HEK293 (cell line): ENCODE data around the gene SMCHD1.

ENCODE experiments used
- CTCF ChIA-PET: fragments of 350-600 bp; formaldehyde crosslinking; extraction: SDS; loops from one replicate; lab custom pipeline; 2021; ENCODE audit warnings: antibody characterized with exemption; lab: Yijun Ruan, JAX
- POLR2A ChIA-PET: fragments of 300-600 bp; formaldehyde crosslinking; extraction: SDS; loops from one replicate; lab custom pipeline; 2020; ENCODE audit warnings: antibody characterized with exemption, inconsistent platforms; lab: Yijun Ruan, JAX
- H3K27ac ChIP-seq: fragments of 200-500 bp; sonication (Bioruptor generic); 2 replicates; pipeline ENCODE4 v1.5.1; 2014; ENCODE audit warnings: low read depth, low read length, control low read depth, inconsistent platforms; ENCODE audit errors: extremely low read depth
- H3K36me3 ChIP-seq, 2 experiments: fragments of 200-500 bp in 1 of 2; sonication (Bioruptor generic) in 1 of 2; 1 replicate in 1 of 2; 2 replicates in 1 of 2; pipeline ENCODE4 v1.5.1; 2014 to 2017; ENCODE audit warnings: inconsistent platforms in 2 of 2, low read length in 2 of 2; ENCODE audit not compliant: control insufficient read depth in 2 of 2, insufficient read depth in 1 of 2
- H3K4me1 ChIP-seq: fragments of 200-500 bp; sonication (Bioruptor generic); 2 replicates; pipeline ENCODE4 v1.5.1; 2014; ENCODE audit warnings: mild to moderate bottlenecking, low read length, inconsistent platforms; ENCODE audit not compliant: control insufficient read depth, insufficient read depth
- H3K4me3 ChIP-seq: 2 replicates; pipeline ENCODE4 v1.5.1; 2011; ENCODE audit warnings: low read depth, mild to moderate bottlenecking, control low read depth, low read length, moderate library complexity
- H3K9me3 ChIP-seq: fragments of 200-500 bp; sonication (Bioruptor generic); 2 replicates; pipeline ENCODE4 v1.5.1; 2014; ENCODE audit warnings: low read depth, low read length, inconsistent platforms; ENCODE audit not compliant: control insufficient read depth, insufficient read depth
- ATF2 ChIP-seq: fragments of 450-650 bp; formaldehyde crosslinking; IDR thresholded peaks from 2 replicates; pipeline ENCODE4 v1.5.1; 2016; ENCODE audit warnings: missing biosample characterization, missing genetic modification characterization, low read depth
- EGR2 ChIP-seq: fragments of 450-650 bp; formaldehyde crosslinking; IDR thresholded peaks from 2 replicates; pipeline ENCODE4 v1.5.1; 2016; ENCODE audit warnings: low read depth, missing biosample characterization, missing genetic modification characterization
- FEZF1 ChIP-seq: fragments of 450-650 bp; formaldehyde crosslinking; IDR thresholded peaks from 2 replicates; pipeline ENCODE4 v1.5.1; 2016; ENCODE audit warnings: missing biosample characterization, missing genetic modification characterization
- GFI1B ChIP-seq: fragments of 450-650 bp; formaldehyde crosslinking; IDR thresholded peaks from 2 replicates; pipeline ENCODE4 v1.5.1; 2016; ENCODE audit warnings: missing biosample characterization, missing genetic modification characterization
- ZBTB17 ChIP-seq: fragments of 450-650 bp; formaldehyde crosslinking; IDR thresholded peaks from 2 replicates; pipeline ENCODE4 v1.5.1; 2016; ENCODE audit warnings: missing biosample characterization, missing genetic modification characterization
- ZBTB21 ChIP-seq: fragments of 450-650 bp; formaldehyde crosslinking; IDR thresholded peaks from 2 replicates; pipeline ENCODE4 v1.5.1; 2017; ENCODE audit warnings: missing biosample characterization, missing genetic modification characterization
- ZBTB49 ChIP-seq: fragments of 450-650 bp; formaldehyde crosslinking; IDR thresholded peaks from 2 replicates; pipeline ENCODE4 v1.5.1; 2016; ENCODE audit warnings: missing biosample characterization, missing genetic modification characterization, low read depth
- ZFHX2 ChIP-seq: fragments of 450-650 bp; formaldehyde crosslinking; conservative IDR thresholded peaks from 2 replicates; pipeline ENCODE4 v1.5.1; 2016; ENCODE audit warnings: missing biosample characterization, missing genetic modification characterization
- ZNF223 ChIP-seq: fragments of 450-650 bp; formaldehyde crosslinking; IDR thresholded peaks from 2 replicates; pipeline ENCODE4 v1.5.1; 2016; ENCODE audit warnings: missing biosample characterization, missing genetic modification characterization
- ZNF302 ChIP-seq: fragments of 450-650 bp; formaldehyde crosslinking; IDR thresholded peaks from 2 replicates; pipeline ENCODE4 v1.5.1; 2016; ENCODE audit warnings: missing biosample characterization, missing genetic modification characterization, low read depth
- ZNF426 ChIP-seq: fragments of 450-650 bp; formaldehyde crosslinking; IDR thresholded peaks from 2 replicates; pipeline ENCODE4 v1.5.1; 2017; ENCODE audit warnings: missing biosample characterization, missing genetic modification characterization, mild to moderate bottlenecking, inconsistent platforms, moderate library complexity
- ZNF501 ChIP-seq: fragments of 450-650 bp; formaldehyde crosslinking; IDR thresholded peaks from 2 replicates; pipeline ENCODE4 v1.5.1; 2016; ENCODE audit warnings: missing biosample characterization, missing genetic modification characterization
- ZNF626 ChIP-seq: fragments of 450-650 bp; sonication (Bioruptor Pico); formaldehyde crosslinking; IDR thresholded peaks from 2 replicates; pipeline ENCODE4 v1.5.1; 2018; ENCODE audit warnings: missing biosample characterization, missing genetic modification characterization, inconsistent platforms
- ZNF639 ChIP-seq: fragments of 450-650 bp; formaldehyde crosslinking; IDR thresholded peaks from 2 replicates; pipeline ENCODE4 v1.5.1; 2016; ENCODE audit warnings: missing biosample characterization, missing genetic modification characterization
- ZNF768 ChIP-seq: fragments of 450-650 bp; formaldehyde crosslinking; IDR thresholded peaks from 2 replicates; pipeline ENCODE4 v1.5.1; 2018; ENCODE audit warnings: missing biosample characterization, mild to moderate bottlenecking, missing genetic modification characterization
- ZNF792 ChIP-seq: fragments of 450-650 bp; formaldehyde crosslinking; IDR thresholded peaks from 2 replicates; pipeline ENCODE4 v1.5.1; 2016; ENCODE audit warnings: missing biosample characterization, missing genetic modification characterization

The SMCHD1 gene

GRCh38 chr18:2787225-2787624, 131.7 kb downstream of the SMCHD1 start:
- H3K36me3 ChIP-seq, result peaks cover 21 to 76% of the 10 kb centered on the region in 2 experiments
- H3K27ac ChIP-seq, result no peak overlapping the region
- ChIA-PET POLR2A (interaction anchor here (1.0 kb wide), 1 partner anchor 11 kb away, joined by 3 read pairs; no protein-coding TSS in a partner anchor), CTCF (interaction anchor here (0.6 kb wide), 1 partner anchor 22 kb away, joined by 3 read pairs; no protein-coding TSS in a partner anchor)
- no peak for TF ChIP-seq ZNF768
- no peak for TF ChIP-seq ZNF626 (tag by site-specific recombination)
- TF ChIP-seq ZFHX2 (tag by site-specific recombination), result no peak
- no peak for TF ChIP-seq ZBTB17 (tag by site-specific recombination)
- no peak for TF ChIP-seq ZNF792 (tag by site-specific recombination)
- H3K9me3 ChIP-seq, result no peaks in the 10 kb centered on the region
- no peaks in the 10 kb centered on the region for H3K4me1 ChIP-seq
- H3K4me3 ChIP-seq, result no peak overlapping the region

GRCh38 chr18:2792395-2792794, 136.9 kb downstream of the SMCHD1 start:
- Histone ChIP-seq H3K9me3 (no peaks in the 10 kb centered on the region), H3K36me3 (peaks cover 18 to 55% of the 10 kb centered on the region in 2 experiments), H3K4me3 (no peak overlapping the region), H3K4me1 (no peaks in the 10 kb centered on the region), H3K27ac (no peak overlapping the region)
- POLR2A ChIA-PET, result no interaction called here
- CTCF ChIA-PET, result no interaction called here
- TF ChIP-seq ZBTB21 (tag by site-specific recombination) (no peak), ATF2 (tag by site-specific recombination) (peak; percentile 32; the same call in 1 of the 2 replicates)

GRCh38 chr18:2794159-2794558, 138.6 kb downstream of the SMCHD1 start:
- CTCF ChIA-PET, result no interaction called here
- POLR2A ChIA-PET, result no interaction called here
- no peaks in the 10 kb centered on the region for H3K9me3 ChIP-seq

More at GRCh38 chr18:2794159-2794558, 138.6 kb downstream of the SMCHD1 start:
- Histone ChIP-seq H3K4me3 (no peak overlapping the region), H3K27ac (no peak overlapping the region), H3K36me3 (peaks cover 22 to 51% of the 10 kb centered on the region in 2 experiments), H3K4me1 (no peaks in the 10 kb centered on the region)
- no peak for TF ChIP-seq ZNF426 (tag by site-specific recombination)
- TF ChIP-seq ZBTB49 (tag by site-specific recombination), result no peak
- TF ChIP-seq ZNF223 (tag by site-specific recombination), result no peak
- TF ChIP-seq ZNF501 (tag by site-specific recombination), result no peak
- no peak for TF ChIP-seq GFI1B
- TF ChIP-seq ZNF639 (tag by site-specific recombination), result no peak
- TF ChIP-seq EGR2, result no peak
- TF ChIP-seq ZNF302, result no peak
- no peak for TF ChIP-seq FEZF1 (tag by site-specific recombination)
